Smooth muscle cell (in vitro differentiated cells): ENCODE measurements around the gene TMEM214. TPM values are rescaled to one million over a fixed set of nuclear protein-coding genes. Genes with fewer than 3 reads are reported as not detected.

Source experiments
- DNase-seq: peaks from one replicate; lab custom pipeline; 2025; ENCODE audit not compliant: unreplicated experiment; lab: John Stamatoyannopoulos, UW
- H2AFZ ChIP-seq: fragments of 200-600 bp; sonication (generic); 2 replicates; pipeline ENCODE4 v1.6.0; 2016; ENCODE audit warnings: antibody characterized with exemption, low read depth, mild to moderate bottlenecking
- H3F3A ChIP-seq: fragments of 200-600 bp; sonication (generic); 2 replicates; pipeline ENCODE4 v1.6.0; 2017; ENCODE audit warnings: antibody characterized with exemption, low read depth
- H3K27ac ChIP-seq: fragments of 200-600 bp; sonication (generic); 2 replicates; pipeline ENCODE4 v1.5.1; 2016; ENCODE audit warnings: low read depth, mild to moderate bottlenecking
- H3K27me3 ChIP-seq: fragments of 200-600 bp; sonication (generic); 2 replicates; pipeline ENCODE4 v1.6.1; 2016; ENCODE audit warnings: low read depth, mild to moderate bottlenecking
- H3K36me3 ChIP-seq: fragments of 200-600 bp; sonication (generic); 2 replicates; pipeline ENCODE4 v1.5.1; 2016; ENCODE audit warnings: low read depth
- H3K4me1 ChIP-seq: fragments of 200-600 bp; sonication (generic); 2 replicates; pipeline ENCODE4 v1.5.1; 2016; ENCODE audit warnings: low read depth
- H3K4me2 ChIP-seq: fragments of 200-600 bp; sonication (generic); 2 replicates; pipeline ENCODE4 v1.6.0; 2016; ENCODE audit warnings: mild to moderate bottlenecking
- H3K4me3 ChIP-seq: fragments of 200-600 bp; sonication (generic); 2 replicates; pipeline ENCODE4 v1.5.1; 2016; ENCODE audit warnings: mild to moderate bottlenecking
- H3K79me2 ChIP-seq: fragments of 200-600 bp; sonication (generic); 2 replicates; pipeline ENCODE4 v1.6.0; 2016; ENCODE audit warnings: low read depth, mild to moderate bottlenecking
- H3K9ac ChIP-seq: fragments of 200-600 bp; sonication (generic); 2 replicates; pipeline ENCODE4 v1.6.0; 2016; ENCODE audit warnings: low read depth
- H3K9me3 ChIP-seq: fragments of 200-600 bp; sonication (generic); replicated peaks from 2 replicates; pipeline ENCODE4 v1.5.1; 2016; ENCODE audit warnings: low read depth
- H4K20me1 ChIP-seq: fragments of 200-600 bp; sonication (generic); 2 replicates; pipeline ENCODE4 v1.6.0; 2016; ENCODE audit warnings: low read depth
- CTCF ChIP-seq: fragments of 200-600 bp; sonication (generic); IDR thresholded peaks from 2 replicates; pipeline ENCODE4 v1.5.1; 2017; ENCODE audit warnings: borderline replicate concordance, mild to moderate bottlenecking, antibody characterized with exemption; ENCODE audit not compliant: insufficient read depth, poor library complexity, severe bottlenecking
- whole genome bisulfite sequencing: methylation state at CpG from one replicate; pipeline ENCODE4 v1.1.7; 2016; ENCODE audit warnings: low lambda C conversion rate; 5-methylcytosine and 5-hydroxymethylcytosine counted together
- polyA plus RNA-seq: library from polyadenylated mRNA; unstranded; fragments of >200 nt; fragmentation: Nextera tagmentation; extraction: Ambion mirVana; gene quantifications from 2 replicates; pipeline ENCODE4 v1.2.1, GENCODE V29; 2016
- total RNA-seq: library from RNA; depleted of rRNA; stranded (reverse); fragments of >200 nt; gene quantifications from 2 replicates; pipeline ENCODE4 v1.2.3, GENCODE V29; 2014

TMEM214 gene
- total and polyA plus RNA-seq, 2 experiments from 2014 or later = 79.6 to 99.7 TPM

GRCh38 chr2:27067385-27067784 lies 34.6 kb downstream of the TMEM214 start:
- Histone ChIP-seq H3K4me1 (peaks cover 14% of the 10 kb centered on the region), H3K79me2 (peaks cover 61% of the 10 kb centered on the region), H3K27me3 (no peaks in the 10 kb centered on the region), H3K36me3 (no peaks in the 10 kb centered on the region), H3K4me2 (no peak overlapping the region), H4K20me1 (peaks cover 71% of the 10 kb centered on the region), H2AFZ (no peak overlapping the region), H3F3A (peaks cover 21% of the 10 kb centered on the region), H3K27ac (no peak overlapping the region), H3K9ac (no peak overlapping the region), H3K9me3 (no peaks in the 10 kb centered on the region), H3K4me3 (no peak overlapping the region)
- TF ChIP-seq CTCF = no peak
- WGBS = 97% methylated on average over 5 of the region's 5 CpGs
- no peak for DNase-seq

GRCh38 chr2:27069436-27069835 lies 36.7 kb downstream of the TMEM214 start:
- Histone ChIP-seq H3K36me3 (no peaks in the 10 kb centered on the region), H3K27ac (peak overlapping the region; percentile 79), H3K27me3 (no peaks in the 10 kb centered on the region), H3K9me3 (no peaks in the 10 kb centered on the region), H3K9ac (peak overlapping the region; percentile 92), H2AFZ (no peak overlapping the region), H3K4me2 (peak overlapping the region; percentile 95), H3K79me2 (peaks cover 54% of the 10 kb centered on the region), H4K20me1 (peaks cover 59% of the 10 kb centered on the region), H3K4me3 (no peak overlapping the region), H3K4me1 (peaks cover 21% of the 10 kb centered on the region), H3F3A (peaks cover 19% of the 10 kb centered on the region)
- no peak for DNase-seq
- TF ChIP-seq CTCF = no peak
- 98% methylated on average over 6 of the region's 6 CpGs for WGBS

- H3K79me2 ChIP-seq = peaks cover 53% of the 10 kb centered on the region
- TF ChIP-seq CTCF = no peak
Observed at GRCh38 chr2:27069961-27070618, 37.3 kb downstream of the TMEM214 start.

More at GRCh38 chr2:27069961-27070618, 37.3 kb downstream of the TMEM214 start:
- Histone ChIP-seq H3F3A (peaks cover 20% of the 10 kb centered on the region), H4K20me1 (peaks cover 54% of the 10 kb centered on the region), H3K4me3 (peak overlapping the region; percentile 91), H3K4me1 (peaks cover 21% of the 10 kb centered on the region), H3K4me2 (peak overlapping the region; percentile 95), H3K9ac (peak overlapping the region; percentile 92), H3K27me3 (no peaks in the 10 kb centered on the region), H3K9me3 (no peaks in the 10 kb centered on the region), H3K27ac (peak overlapping the region; percentile 79), H2AFZ (no peak overlapping the region), H3K36me3 (no peaks in the 10 kb centered on the region)
- no peak for DNase-seq
- 80% methylated on average over 8 of the region's 8 CpGs for WGBS
